GM18508 (cell line): ENCODE data around the gene SMYD3.

Experiments
- ATAC-seq: cut with Tn5 transposase; IDR thresholded peaks from one replicate; pipeline ENCODE4 v1.9.1; 2021; ENCODE audit warnings: moderate number of reproducible peaks; ENCODE audit not compliant: insufficient read depth, unreplicated experiment

Gene SMYD3

DNA sequence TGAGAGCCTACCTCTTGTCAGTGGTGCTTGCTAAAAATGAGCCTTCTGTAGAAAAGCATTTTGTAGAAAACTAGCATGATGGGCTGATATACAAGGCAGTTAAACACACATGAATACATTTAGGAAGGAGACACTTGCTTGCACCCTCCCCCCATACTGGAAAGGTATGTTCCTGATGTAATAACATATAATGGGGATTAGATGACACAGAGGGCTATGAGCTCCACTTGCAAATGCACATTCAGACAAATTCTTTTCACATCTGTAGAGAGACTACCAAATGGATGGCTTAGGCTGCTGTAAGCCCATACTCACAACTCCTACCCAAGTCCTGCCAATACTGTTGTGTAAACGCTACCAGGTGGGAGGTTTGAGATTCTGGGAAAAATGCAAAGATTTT is 634.0 kb downstream of the SMYD3 start:
- no peak for ATAC-seq

- no peak for ATAC-seq
These were observed 634.6 kb downstream of the SMYD3 start for GRCh38 chr1:245872475-245872874.

DNA sequence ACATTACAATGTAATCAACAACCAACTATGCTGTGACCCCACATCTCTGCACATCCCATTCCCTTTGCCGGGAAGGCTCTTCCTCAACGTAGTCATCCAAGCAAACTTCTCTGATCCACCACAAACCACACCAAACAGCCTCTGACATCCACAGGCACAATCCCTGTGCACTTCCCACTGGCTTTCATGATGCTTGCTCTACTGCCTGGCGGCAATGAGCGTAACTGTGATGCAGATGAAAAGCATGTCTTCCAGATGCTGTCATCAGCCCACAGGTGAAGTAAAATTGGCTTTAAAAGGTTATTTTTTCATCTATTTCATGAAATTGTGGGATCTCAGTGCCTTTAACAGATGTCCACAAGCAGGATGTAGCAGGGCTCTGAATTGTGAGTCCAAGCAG is 635.2 kb downstream of the SMYD3 start:
- ATAC-seq: no peak

GRCh38 chr1:245871191-245871590 is 635.9 kb downstream of the SMYD3 start:
- no peak for ATAC-seq

DNA sequence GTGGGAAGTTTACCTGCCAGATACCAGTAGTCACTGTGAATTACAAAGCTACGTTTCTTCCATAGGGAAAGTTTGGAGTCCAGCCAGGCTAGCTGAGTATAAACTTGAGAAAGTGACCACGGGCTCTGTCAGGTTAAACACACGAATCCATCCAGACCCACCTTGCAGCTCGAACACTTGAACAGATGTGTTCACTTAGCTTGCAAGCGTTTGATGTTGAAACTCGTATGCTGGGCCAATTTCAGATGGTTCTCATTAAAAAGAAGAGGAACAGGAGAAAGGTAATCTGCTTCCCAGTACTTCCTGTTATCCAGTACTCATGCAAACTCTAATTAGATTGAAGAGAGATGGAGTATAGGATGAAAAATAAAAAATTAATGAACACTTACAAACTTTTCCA is 636.4 kb downstream of the SMYD3 start:
- no peak for ATAC-seq

DNA sequence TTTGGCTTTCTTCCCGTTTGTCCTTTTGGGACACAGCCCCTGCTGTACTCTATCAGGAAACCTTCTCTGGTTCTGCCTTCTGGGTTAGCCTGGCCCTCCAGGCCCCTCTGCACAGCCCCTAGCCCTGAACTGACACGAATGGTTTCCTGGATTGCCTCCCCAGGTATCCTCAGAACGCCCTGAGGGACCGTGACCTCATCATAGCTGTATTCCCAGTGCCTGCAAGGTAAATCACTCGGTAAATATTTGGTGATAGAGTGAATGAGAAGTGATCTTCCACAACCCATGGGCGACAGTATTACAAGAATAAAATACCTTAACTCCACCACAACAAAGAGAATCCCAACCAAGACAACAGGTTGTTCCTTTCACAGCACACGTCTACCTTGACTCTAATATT is 637.2 kb downstream of the SMYD3 start:
- no peak for ATAC-seq

GRCh38 chr1:245867738-245868137 is 639.3 kb downstream of the SMYD3 start:
- ATAC-seq: no peak

DNA sequence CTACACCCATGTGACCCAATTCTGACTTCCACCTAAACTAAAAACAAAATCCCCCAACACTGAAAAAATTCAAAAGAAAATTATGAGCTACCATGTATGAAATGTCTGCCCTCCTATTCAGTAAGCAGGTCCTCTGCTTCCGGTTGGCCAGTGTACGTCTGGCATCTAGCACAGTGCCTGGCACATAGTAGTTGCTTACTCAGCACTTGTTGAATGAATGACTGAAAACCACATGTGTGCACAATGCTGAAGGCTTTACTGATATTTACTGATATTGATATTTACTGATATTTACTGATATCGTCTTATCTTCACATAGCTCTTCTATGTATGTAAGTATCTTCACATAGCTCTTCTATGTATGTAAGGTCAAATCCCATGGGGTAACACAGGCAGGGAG is 642.2 kb downstream of the SMYD3 start:
- no peak for ATAC-seq

GRCh38 chr1:245863566-245864184 is 643.4 kb downstream of the SMYD3 start:
- no peak for ATAC-seq

DNA sequence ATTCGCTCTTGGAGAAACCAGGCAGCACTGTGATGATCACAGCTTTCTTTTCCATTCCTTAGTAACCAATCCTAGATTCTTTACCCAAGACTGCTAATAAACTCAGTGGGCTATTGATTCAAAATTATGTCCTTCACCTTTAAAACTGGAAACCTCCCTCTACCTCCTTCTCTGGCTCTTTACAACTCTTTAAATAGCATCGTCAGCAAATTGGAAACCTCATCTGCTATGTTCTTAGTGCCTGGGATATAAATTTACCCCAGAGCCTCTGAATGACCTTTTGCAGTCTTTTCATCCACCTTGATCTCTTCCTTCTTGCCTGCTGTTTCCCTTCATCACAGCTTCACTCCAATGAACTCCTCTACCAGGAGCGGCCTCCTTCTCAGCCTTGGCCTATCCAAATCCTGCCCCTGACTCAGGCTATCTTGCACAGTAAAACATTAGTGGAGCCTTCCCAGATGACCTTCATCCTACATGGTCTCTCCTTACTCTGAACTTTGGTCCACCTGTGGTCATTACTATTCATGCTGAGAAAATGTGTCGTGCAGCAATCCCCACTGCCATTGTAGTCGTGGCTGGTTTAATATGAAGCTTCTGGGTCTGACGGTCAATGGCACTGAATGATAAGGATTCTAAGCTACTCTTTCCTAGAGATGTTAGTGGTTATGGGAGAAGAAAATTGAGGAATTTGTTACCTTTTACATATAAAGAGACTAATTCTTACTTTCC is 644.1 kb downstream of the SMYD3 start:
- no peak for ATAC-seq

- ATAC-seq: no peak
These were observed 646.2 kb downstream of the SMYD3 start for GRCh38 chr1:245860657-245861544.

- no peak for ATAC-seq
These were observed 647.5 kb downstream of the SMYD3 start for GRCh38 chr1:245859493-245860114.

DNA sequence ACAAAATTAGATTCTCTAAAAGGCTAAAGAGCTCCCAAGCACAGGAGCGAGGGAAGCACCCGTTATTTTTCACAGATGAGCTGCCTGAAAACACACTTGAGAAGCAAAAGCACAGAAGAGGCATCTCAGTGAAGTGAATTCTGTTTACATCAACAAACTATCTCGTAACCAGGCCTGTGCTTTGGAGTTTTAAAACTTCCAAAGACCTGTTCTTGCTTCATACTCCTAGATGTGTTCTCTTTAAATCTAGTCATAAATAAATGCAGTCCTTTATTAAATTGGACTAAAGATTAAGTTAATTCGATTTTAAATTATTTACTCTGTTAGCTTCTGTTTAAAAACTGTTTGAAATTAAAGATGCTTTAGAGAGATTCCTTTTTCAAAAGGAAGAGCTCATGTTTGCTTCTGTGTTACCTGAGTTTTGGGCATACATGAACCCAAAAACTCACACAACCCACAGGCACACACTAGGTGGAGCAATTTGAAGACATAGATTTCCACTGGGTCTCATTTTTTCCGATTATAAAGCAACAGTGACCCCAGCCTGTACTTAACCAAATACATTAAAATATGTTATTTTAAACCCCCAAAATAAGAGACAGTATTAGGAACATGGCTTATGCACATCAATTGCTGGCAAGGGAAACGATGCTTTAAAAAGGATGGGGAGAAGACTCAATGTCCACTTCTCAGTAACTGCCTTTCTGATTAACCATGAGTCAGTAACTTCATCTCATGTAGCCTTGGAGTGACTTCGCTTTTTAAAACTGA is 648.2 kb downstream of the SMYD3 start:
- ATAC-seq: no peak

DNA sequence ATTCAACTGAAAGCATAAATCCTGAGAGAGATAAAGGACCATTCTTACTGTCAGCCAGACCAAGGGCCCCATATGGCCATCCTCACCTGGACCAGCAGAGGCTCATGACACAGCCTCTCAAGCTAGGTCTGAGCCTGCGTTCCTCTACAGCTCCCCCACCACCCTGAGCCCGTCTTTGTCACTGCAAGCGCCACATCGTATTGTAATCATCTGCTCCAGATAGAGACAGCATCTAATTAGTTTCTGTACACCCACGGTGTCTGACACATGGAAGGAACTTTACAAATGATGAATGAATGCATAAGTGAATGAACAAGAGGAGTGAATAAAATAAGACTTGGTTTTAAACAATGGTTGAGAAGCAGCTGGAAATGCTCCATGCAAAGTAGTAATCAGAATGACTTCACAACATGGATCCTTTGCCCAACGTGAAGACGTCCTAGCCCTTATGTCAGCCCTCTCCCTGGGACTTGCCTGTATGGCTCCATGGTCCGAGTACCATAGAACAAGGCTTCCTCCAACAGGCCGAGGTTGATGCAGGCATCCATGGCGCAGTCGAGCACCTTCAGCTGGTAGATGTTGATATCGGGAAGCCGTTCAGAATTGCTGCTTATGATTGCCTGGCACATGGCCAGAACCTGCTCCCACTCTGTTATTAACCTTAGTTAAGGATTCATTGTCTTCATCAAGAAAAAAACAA is 648.9 kb downstream of the SMYD3 start:
- ATAC-seq: no peak

DNA sequence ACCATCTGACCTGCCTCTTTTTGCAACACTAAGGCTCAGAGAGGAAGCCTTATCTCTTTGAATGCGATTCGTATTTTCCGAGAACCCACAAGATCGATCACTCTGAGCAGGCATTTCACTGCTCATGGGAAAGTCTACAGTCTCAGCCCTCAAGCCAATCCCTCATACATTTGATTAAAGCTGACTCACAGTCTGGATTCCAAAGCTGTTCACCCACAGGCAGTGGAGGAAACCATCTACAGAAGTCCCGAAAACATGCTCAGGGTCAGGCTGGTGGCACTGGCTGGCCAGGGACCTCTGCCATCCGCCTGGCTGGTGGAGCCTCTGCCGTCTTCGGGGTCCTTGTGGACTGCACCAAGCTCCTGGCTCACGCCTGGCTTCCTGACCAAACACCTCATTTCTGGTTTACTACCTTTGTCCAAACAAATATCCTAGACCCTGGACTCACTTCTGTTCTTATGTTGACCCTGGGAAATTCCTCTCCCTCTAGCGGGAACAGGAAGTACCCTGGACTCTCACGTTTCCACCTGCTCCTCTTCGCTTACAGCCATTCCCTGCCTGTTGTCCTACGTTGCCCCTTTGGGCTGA is 650.0 kb downstream of the SMYD3 start:
- ATAC-seq: no peak

- no peak for ATAC-seq
These were observed 651.0 kb downstream of the SMYD3 start for GRCh38 chr1:245855846-245856730.

DNA sequence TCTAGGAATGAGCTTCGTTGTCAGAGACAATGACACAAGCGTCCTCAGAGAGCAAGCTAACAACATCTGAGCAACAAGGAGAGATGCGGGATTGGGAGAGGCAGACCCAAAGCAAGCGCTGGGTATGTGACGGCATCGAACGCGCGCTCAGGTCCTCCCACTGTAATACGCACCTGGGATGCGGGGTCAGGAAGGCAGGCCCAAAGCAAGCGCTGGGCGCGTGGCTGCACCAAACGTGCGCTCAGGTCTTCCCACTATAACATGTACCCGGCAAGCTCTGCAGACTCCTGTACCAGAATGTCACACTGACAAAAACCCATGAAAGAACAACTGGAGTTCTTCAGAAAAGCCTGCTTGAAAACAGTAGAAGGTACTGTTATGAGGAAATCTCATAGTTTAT is 653.8 kb downstream of the SMYD3 start:
- ATAC-seq: no peak

- ATAC-seq: no peak
These were observed 664.0 kb downstream of the SMYD3 start for GRCh38 chr1:245843101-245843500.
